B cell (primary cell): ENCODE data around the gene ST3GAL3. TPM values are rescaled to one million over a fixed set of nuclear protein-coding genes. Genes with fewer than 3 reads are reported as not detected.

ENCODE experiments used
- ATAC-seq: fragments of 200-7000 bp; cut with Tn5 transposase; one replicate; pipeline ENCODE4 v1.10.0; 2021; ENCODE audit warnings: low read depth, mild to moderate bottlenecking, moderate number of reproducible peaks, moderate library complexity
- CTCF ChIA-PET: fragments of 350-600 bp; sonication (Branson Sonifier 250); formaldehyde crosslinking; loops from one replicate; lab custom pipeline; 2021; ENCODE audit warnings: antibody characterized with exemption, inconsistent platforms; lab: Charles Lee
- POLR2A ChIA-PET: fragments of 350-600 bp; sonication (Branson Sonifier 250); formaldehyde crosslinking; loops from one replicate; lab custom pipeline; 2021; ENCODE audit warnings: antibody characterized with exemption; lab: Charles Lee
- DNase-seq: peaks from one replicate; pipeline ENCODE4 v3.0.0; 2013
- H2AFZ ChIP-seq: 2 replicates; pipeline ENCODE4 v1.6.1; 2012; ENCODE audit warnings: mild to moderate bottlenecking, low read depth, low read length; ENCODE audit not compliant: insufficient read depth, poor library complexity, severe bottlenecking
- H3K27ac ChIP-seq, 2 donors: 1 replicate in 1 of 2; 2 replicates in 1 of 2; pipeline ENCODE4 v1.5.1; 2012 to 2013; ENCODE audit warnings: low read length in 2 of 2, mild to moderate bottlenecking in 2 of 2, moderate library complexity in 1 of 2
- H3K27me3 ChIP-seq, 4 experiments: fragments of 200-600 bp in 1 of 4; sonication (generic) in 1 of 4; replicated peaks in 1 of 4; 1 replicate in 2 of 4; 2 replicates in 2 of 4; pipeline versions ENCODE4 v1.6.1 to v1.7.0; 2013 to 2016; ENCODE audit warnings: low read length in 3 of 4, mild to moderate bottlenecking in 2 of 4, mixed read lengths in 1 of 4, moderate library complexity in 1 of 4; ENCODE audit not compliant: insufficient read depth in 4 of 4, control insufficient read depth in 3 of 4; ENCODE audit errors: control extremely low read depth in 1 of 4
- H3K36me3 ChIP-seq, 2 experiments: replicated peaks in 1 of 2; 1 replicate in 1 of 2; 2 replicates in 1 of 2; pipeline versions ENCODE4 v1.6.1 to v1.7.1; 2013; ENCODE audit warnings: low read length in 1 of 2; ENCODE audit not compliant: insufficient read depth in 2 of 2, control insufficient read depth in 1 of 2; ENCODE audit errors: control extremely low read depth in 1 of 2, extremely low read depth in 1 of 2
- H3K4me1 ChIP-seq, 2 donors: fragments of 200-600 bp in 1 of 2; sonication (generic) in 1 of 2; 1 replicate in 1 of 2; 2 replicates in 1 of 2; pipeline versions ENCODE4 v1.5.1 to v1.6.1; 2013 to 2017; ENCODE audit warnings: low read length in 2 of 2; ENCODE audit not compliant: control insufficient read depth in 2 of 2, insufficient read depth in 2 of 2
- H3K4me2 ChIP-seq: replicated peaks from 2 replicates; pipeline ENCODE3; 2012; ENCODE audit warnings: mild to moderate bottlenecking, low read depth, low read length; ENCODE audit not compliant: poor library complexity, severe bottlenecking
- H3K4me3 ChIP-seq, 5 experiments: fragments of 200-600 bp in 1 of 5; sonication (generic) in 1 of 5; 1 replicate in 3 of 5; 2 replicates in 2 of 5; pipeline versions ENCODE4 v1.5.1 to v1.7.0; 2011 to 2016; ENCODE audit warnings: low read length in 4 of 5, mild to moderate bottlenecking in 4 of 5, low read depth in 2 of 5, control low read depth in 1 of 5, moderate library complexity in 1 of 5; ENCODE audit not compliant: insufficient read depth in 1 of 5; ENCODE audit errors: control extremely low read depth in 1 of 5, extremely low read depth in 1 of 5
- H3K79me2 ChIP-seq: fragments of 200-600 bp; sonication (generic); one replicate; pipeline ENCODE4 v1.6.0; 2016; ENCODE audit warnings: low read length; ENCODE audit not compliant: control insufficient read depth, insufficient read depth
- H3K9ac ChIP-seq: fragments of 200-600 bp; sonication (generic); 2 replicates; pipeline ENCODE4 v1.6.1; 2017; ENCODE audit warnings: mild to moderate bottlenecking, low read length, moderate library complexity
- H3K9me3 ChIP-seq, 3 donors: one replicate each; pipeline versions ENCODE4 v1.6.1 to v1.7.1; 2013; ENCODE audit warnings: low read length in 2 of 3; ENCODE audit not compliant: control insufficient read depth in 2 of 3, insufficient read depth in 1 of 3; ENCODE audit errors: control extremely low read depth in 1 of 3
- H4K20me1 ChIP-seq: 2 replicates; pipeline ENCODE4 v1.6.0; 2012; ENCODE audit warnings: mild to moderate bottlenecking, low read length; ENCODE audit not compliant: insufficient read depth, control insufficient read depth, poor library complexity, severe bottlenecking
- H3K27ac Mint-ChIP-seq: one replicate; pipeline ENCODE4 v1.8.0; 2021; ENCODE audit warnings: mixed read lengths
- H3K27me3 Mint-ChIP-seq: one replicate; pipeline ENCODE4 v1.8.0; 2021; ENCODE audit warnings: mixed read lengths
- H3K4me1 Mint-ChIP-seq: one replicate; pipeline ENCODE4 v1.8.0; 2021; ENCODE audit warnings: mixed read lengths
- H3K4me3 Mint-ChIP-seq: one replicate; pipeline ENCODE4 v1.8.0; 2021; ENCODE audit warnings: mixed read lengths
- H3K9me3 Mint-ChIP-seq: one replicate; pipeline ENCODE4 v1.8.0; 2022; ENCODE audit warnings: mixed read lengths; ENCODE audit not compliant: insufficient read depth
- CTCF ChIP-seq: fragments of 200-600 bp; IDR thresholded peaks from one replicate; pipeline ENCODE4 v1.8.0; 2022; ENCODE audit warnings: antibody characterized with exemption, mild to moderate bottlenecking
- EZH2 ChIP-seq: IDR thresholded peaks from 2 replicates; pipeline ENCODE4 v1.6.1; 2012; ENCODE audit warnings: borderline replicate concordance, low read depth, mild to moderate bottlenecking, moderate library complexity, low read length; ENCODE audit not compliant: insufficient read depth, poor library complexity, severe bottlenecking
- WGBS: methylation state at CpG from one replicate; pipeline ENCODE4 v1.1.5; 2013; ENCODE audit warnings: missing lambda C conversion rate; ENCODE audit not compliant: insufficient coverage; 5-methylcytosine and 5-hydroxymethylcytosine counted together
- intact Hi-C: fragments of 100-400 bp; cut with micrococcal nuclease; formaldehyde crosslinking; loops from one replicate; pipeline ENCODE4 v1.10.0; 2022
- polyA plus RNA-seq: library from polyadenylated mRNA; depleted of rRNA; stranded (reverse); fragments of >200 nt; gene quantifications from 2 replicates; pipeline ENCODE4 v1.2.3, GENCODE V29; 2012
- total RNA-seq, 2 donors: library from RNA; stranded (reverse); fragments of 120-200 nt in 1 of 2; gene quantifications; 1 replicate in 1 of 2; 2 replicates in 1 of 2; pipeline versions ENCODE4 v1.2.3 to v1.2.4, GENCODE V29; 2013 to 2022

Gene ST3GAL3
- total and polyA plus RNA-seq, 2 donors (not counting 1 experiment from before 2014, with no cell fraction given) = 16.8 to 31.4 TPM

DNA sequence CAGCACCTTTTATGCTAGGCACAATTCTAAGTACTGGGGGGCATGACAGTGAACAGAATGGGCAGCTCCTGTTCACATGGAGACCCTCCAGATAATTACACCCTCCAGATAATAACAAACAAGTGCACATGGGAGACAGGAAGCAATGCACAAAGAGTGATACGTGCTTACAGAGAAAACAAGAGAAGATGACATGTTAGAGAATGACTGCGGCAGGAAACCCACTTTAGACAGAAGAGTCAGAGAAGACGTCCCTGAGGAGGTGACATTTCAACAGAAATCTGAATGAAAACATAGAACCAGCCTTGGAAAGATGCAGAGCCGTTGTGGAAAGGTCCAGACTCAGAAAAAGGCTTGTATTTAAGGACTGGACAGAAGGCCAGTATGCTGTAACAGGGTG lies 171.5 kb downstream of the ST3GAL3 start:
- no peaks in the 10 kb centered on the region for H4K20me1 ChIP-seq
- ChIA-PET CTCF (no interaction called here), POLR2A (no interaction called here)
- no peaks in the 10 kb centered on the region for H3K27me3 Mint-ChIP-seq
- H3K4me1 ChIP-seq = no peaks in the 10 kb centered on the region
- ATAC-seq = no peak
- intact Hi-C loops = no loop called here
- WGBS = 77% methylated on average over 4 of the region's 4 CpGs
- no peak overlapping the region for H2AFZ ChIP-seq
- no peaks in the 10 kb centered on the region for H3K9me3 Mint-ChIP-seq
- H3K27ac Mint-ChIP-seq = no peak overlapping the region
- TF ChIP-seq EZH2 (no peak), CTCF (no peak)
- no peaks in the 10 kb centered on the region for H3K4me1 Mint-ChIP-seq
- no peaks in the 10 kb centered on the region for H3K79me2 ChIP-seq
- no peak overlapping the region for H3K27ac ChIP-seq
- H3K4me3 ChIP-seq = no peak overlapping the region
- H3K9me3 ChIP-seq = no peaks in the 10 kb centered on the region
- no peak overlapping the region for H3K9ac ChIP-seq
- H3K36me3 ChIP-seq = peaks cover 0 to 6% of the 10 kb centered on the region in 2 experiments
- no peak for DNase-seq
- H3K4me2 ChIP-seq = no peak overlapping the region
- no peaks in the 10 kb centered on the region for H3K27me3 ChIP-seq
- H3K4me3 Mint-ChIP-seq = no peak overlapping the region

- Histone ChIP-seq H3K9me3 (no peaks in the 10 kb centered on the region), H2AFZ (no peak overlapping the region), H3K27me3 (no peaks in the 10 kb centered on the region), H3K27ac (no peak overlapping the region), H3K9ac (no peak overlapping the region), H3K4me1 (no peaks in the 10 kb centered on the region), H3K4me3 (no peak overlapping the region), H3K79me2 (no peaks in the 10 kb centered on the region), H4K20me1 (no peaks in the 10 kb centered on the region), H3K4me2 (no peak overlapping the region), H3K36me3 (peaks cover 0 to 6% of the 10 kb centered on the region in 2 experiments)
- WGBS = 94% methylated on average over 4 of the region's 4 CpGs
- no peaks in the 10 kb centered on the region for H3K9me3 Mint-ChIP-seq
- no peak overlapping the region for H3K4me3 Mint-ChIP-seq
- H3K4me1 Mint-ChIP-seq = no peaks in the 10 kb centered on the region
- ChIA-PET CTCF (no interaction called here), POLR2A (no interaction called here)
- no peak for DNase-seq
- ATAC-seq = no peak
- intact Hi-C loops = no loop called here
- no peak for TF ChIP-seq EZH2
- no peak for TF ChIP-seq CTCF
- H3K27me3 Mint-ChIP-seq = no peaks in the 10 kb centered on the region
- no peak overlapping the region for H3K27ac Mint-ChIP-seq
Measured at GRCh38 chr1:43879414-43879813, 172.1 kb downstream of the ST3GAL3 start.
